H1 (cell line): ENCODE results near the gene SRPRB. TPM values are rescaled to one million over a fixed set of nuclear protein-coding genes. Genes with fewer than 3 reads are reported as not detected.

ENCODE experiments used
- CHD7 ChIP-seq: fragments of 300-600 bp; sonication (generic); IDR thresholded peaks from 2 replicates; pipeline ENCODE4 v1.7.1; 2012; ENCODE audit warnings: low read length, moderate library complexity, mild to moderate bottlenecking, inconsistent platforms; ENCODE audit not compliant: insufficient replicate concordance
- JUND ChIP-seq: IDR thresholded peaks from 2 replicates; pipeline ENCODE4 v1.6.1; 2011; ENCODE audit warnings: mild to moderate bottlenecking, improper control_type of control experiment, low read length
- MAFK ChIP-seq: IDR thresholded peaks from 2 replicates; pipeline ENCODE4 v1.6.1; 2012; ENCODE audit warnings: low read depth, mild to moderate bottlenecking, improper control_type of control experiment, low read length
- SUZ12 ChIP-seq: fragments of 200-600 bp; sonication (generic); IDR thresholded peaks from 2 replicates; pipeline ENCODE4 v1.6.1; 2012; ENCODE audit warnings: mild to moderate bottlenecking, inconsistent platforms, low read length, moderate library complexity, mixed read lengths
- TCF12 ChIP-seq: IDR thresholded peaks from 2 replicates; pipeline ENCODE4 v1.6.1; 2011; ENCODE audit warnings: low read depth, mild to moderate bottlenecking, low read length
- polyA plus RNA-seq, 7 experiments: library from polyadenylated mRNA; depleted of rRNA in 3 of 7; stranded (reverse) in 5 of 7; unstranded in 2 of 7; fragments of >200 nt in 5 of 7; fragments of 200-250 nt in 2 of 7; gene quantifications; 1 replicate in 5 of 7; 2 replicates in 1 of 7; 4 replicates in 1 of 7; pipeline versions ENCODE4 v1.2.1 to v1.2.3, GENCODE V29; 2011 to 2013; ENCODE audit warnings: missing spikeins in 2 of 7, mixed read lengths in 2 of 7
- total RNA-seq: library from RNA; stranded (reverse); fragmentation: NEBNext Ultra II Directional; extraction: Animal tissue kit (Norgen Biotek cat#: 25700); gene quantifications from 2 replicates; pipeline ENCODE4 v1.2.1, GENCODE V29; 2021

Gene SRPRB
- total and polyA plus RNA-seq, 2 of the 8 experiments (the other 6 are each of a cell fraction or from before 2014, with no cell fraction given) = 15.9 to 49.8 TPM

- no peak for TF ChIP-seq CHD7
- no peak for TF ChIP-seq JUND
- no peak for TF ChIP-seq MAFK
- no peak for TF ChIP-seq SUZ12
- no peak for TF ChIP-seq TCF12
These were observed 25.9 kb upstream of the SRPRB start (continued) for GRCh38 chr3:133779626-133780203.
